GM18867 (cell line): ENCODE results near the gene ERGIC1.
"Not testable (repeated sequence)": the region's sequence is repeated elsewhere in the genome, so short reads cannot be mapped to it uniquely, and the experiment has no call there.

ENCODE experiments used
- ATAC-seq: cut with Tn5 transposase; IDR thresholded peaks from one replicate; pipeline ENCODE4 v1.9.1; 2021; ENCODE audit warnings: mild to moderate bottlenecking, moderate library complexity; ENCODE audit not compliant: unreplicated experiment

The ERGIC1 gene

DNA sequence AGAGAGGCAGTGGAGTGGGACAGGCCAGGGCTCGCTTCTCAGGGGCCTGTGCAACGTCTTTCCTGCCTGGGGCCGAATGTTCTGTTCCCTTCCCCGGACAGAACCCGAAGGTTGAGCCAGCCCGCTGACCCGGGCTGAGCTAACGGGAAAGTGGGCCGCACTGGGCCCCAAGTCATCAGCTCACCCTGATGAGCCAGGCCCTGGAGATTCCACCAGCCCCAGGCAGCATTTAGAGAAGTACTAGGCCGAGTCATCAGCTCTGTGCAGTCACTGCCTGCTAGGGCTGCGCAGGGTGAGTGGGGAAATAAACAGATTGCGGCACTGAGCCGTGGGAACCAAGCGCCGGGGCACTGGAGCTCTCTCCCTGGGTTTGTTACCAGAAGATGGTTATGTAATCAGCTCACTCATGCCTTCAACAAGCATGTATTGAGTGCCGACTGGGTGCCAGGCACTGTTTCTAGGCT is 33.9 kb upstream of the ERGIC1 start:
- ATAC-seq: no peak

DNA sequence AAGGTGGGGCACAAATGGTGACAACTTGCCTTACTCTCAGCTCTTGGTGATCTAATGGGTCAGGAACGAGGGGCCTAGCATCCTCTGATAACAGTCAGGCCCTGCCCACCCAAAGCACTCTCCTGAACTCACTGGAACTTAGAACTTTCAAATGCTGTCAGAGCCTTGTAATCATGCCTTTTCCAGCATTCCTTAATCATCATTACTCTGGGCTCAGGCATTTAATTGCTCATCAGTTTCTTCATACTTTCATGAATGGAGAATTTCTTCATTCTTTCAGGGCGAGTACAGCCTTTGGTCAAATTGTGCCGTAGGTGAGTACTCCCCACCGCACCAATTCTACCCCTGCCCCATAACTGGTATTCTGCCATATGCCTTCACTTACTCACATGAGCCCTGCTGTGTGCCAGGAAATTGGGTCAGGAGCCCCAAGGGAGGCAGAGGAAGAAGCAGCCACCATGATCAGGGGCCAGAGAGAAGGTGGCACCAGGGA is 32.8 kb upstream of the ERGIC1 start:
- ATAC-seq: no peak

DNA sequence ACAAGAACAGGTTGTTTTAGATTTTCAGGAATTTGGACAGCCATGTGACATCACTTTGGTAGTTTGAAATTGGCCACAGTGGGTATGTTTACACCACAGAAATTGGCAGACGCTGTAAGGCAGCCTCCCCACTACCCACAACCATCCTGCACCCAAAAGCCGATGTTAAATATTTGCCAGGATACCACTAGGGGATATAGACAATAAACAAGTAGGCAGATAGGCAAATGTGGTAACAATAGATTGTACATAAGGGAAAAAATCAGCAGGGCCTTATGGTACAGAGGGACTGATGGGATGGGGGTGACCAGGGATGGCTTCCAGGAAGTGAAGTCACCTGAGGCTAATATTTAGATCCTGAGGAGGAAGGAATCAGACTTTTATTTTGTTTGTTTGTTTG is 31.9 kb upstream of the ERGIC1 start:
- no peak for ATAC-seq

DNA sequence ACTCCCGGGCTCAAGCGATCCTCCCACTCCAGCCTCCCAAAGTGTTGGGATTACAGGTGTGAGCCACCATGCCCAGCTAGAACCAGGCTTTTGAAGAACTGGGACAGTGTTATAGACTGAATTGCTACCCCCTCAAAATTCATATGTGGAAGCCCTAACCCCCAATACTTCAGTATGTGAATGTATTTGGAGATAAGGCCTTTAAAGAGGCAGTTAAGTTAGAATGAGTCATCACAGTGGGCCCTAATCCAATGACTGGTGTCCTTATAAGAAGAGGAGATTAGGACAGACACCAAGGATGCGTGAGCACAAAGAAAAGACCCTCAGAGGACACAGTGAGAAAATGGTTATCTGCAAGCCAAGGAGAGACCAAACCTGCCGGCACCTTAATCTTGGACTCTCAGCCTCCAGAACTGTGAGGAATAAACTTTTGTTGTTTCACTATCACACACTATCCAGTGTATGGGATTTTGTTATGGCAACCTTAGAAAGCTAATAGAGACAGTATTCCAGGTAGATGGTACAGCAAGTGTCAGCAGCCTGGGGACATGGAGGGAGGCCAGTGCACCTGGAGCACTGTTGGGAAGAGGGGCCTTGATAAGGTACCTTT is 31.4 kb upstream of the ERGIC1 start:
- no peak for ATAC-seq

DNA sequence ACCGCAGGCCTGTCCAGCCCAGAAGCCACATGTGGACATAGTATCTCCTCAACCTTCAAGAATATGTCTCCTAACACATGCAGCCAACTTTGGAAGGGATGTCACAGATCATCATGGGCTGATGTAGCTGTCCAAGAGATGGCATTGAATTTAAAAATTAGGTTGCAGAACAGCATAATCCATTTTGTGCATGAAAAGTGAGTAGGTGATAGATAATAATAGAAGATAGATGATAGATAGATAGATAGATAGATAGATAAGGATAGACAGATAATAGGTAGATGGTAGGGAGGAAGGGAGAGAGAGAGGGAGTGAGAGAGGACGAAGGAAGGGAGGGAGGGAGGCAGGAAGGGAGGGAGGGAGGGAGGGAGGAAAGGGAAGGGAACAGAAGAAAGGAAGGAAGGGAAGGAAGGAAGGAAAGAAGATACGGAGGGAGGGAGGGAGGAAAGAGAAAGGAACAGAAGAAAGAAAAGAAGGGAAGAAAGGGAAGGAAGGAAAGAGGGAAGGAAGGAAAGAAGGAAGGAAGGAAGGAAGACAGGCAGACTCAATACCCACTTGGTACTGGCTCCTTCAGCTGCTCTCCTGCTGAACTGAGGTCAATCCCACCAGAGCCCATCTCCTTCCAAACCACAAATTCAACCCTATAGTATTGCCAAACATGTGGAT is 28.9 kb upstream of the ERGIC1 start:
- ATAC-seq: no peak

DNA sequence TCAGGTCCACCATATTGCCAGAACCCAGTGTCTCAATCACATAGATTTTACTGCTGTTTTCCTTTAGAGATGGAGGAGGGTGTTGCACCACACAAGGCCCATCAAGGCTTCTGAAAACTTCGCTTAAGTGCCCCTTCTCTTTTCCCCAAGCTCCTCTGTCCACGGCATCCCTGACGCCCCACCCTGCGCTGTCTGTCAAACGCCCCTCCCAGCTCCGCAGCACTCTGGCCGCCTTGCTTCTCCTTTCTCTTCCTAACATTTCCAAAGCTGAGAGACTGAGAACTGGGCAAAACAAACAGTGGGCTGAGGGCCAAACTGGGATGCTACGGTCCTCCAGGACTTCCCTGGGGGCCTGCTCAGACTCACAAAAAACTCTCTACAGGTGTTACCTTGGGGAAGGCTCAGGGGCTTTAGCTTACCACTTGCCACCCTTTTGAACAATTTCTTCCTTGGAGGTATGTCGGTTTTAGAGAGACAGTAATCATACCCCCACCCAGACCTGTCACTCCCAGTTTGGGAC is 28.3 kb upstream of the ERGIC1 start:
- no peak for ATAC-seq

DNA sequence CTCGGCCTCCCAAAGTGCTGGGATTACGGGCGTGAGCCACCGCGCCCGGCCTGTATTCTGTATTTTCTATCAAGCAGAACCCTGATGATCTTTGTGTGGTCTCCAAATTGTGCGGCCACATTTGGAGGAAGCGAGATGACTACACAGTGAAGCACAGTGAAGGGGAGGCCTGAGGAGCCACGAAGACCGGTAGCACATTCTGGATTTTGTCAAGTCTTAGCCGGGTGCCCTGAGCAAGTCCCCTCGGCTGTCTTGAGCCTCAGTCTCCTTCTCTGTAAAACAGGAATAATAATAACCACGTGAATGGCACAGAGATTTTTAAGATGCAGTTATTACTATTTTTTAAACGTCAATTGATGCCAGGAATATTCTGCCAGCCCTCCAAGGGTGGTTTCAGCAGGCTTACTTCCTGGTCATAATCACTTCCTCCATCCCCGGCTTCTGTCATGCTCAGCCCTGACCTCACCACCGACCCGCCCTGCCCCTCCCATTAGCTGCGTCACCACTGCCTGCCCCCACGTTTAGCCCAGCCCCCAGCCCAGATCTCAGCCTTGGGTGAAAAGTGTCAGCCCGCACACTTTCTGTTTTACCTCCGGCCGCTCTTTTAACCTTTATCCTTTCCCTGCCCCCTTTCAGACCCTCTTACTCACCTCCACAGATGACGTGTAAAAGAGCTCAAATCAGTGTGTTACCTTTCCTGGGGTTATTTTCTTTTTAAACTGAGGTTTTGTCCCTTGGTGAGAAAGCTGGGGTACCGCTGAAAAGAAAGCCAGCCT is 27.0 kb upstream of the ERGIC1 start:
- peak; percentile 96 for ATAC-seq

DNA sequence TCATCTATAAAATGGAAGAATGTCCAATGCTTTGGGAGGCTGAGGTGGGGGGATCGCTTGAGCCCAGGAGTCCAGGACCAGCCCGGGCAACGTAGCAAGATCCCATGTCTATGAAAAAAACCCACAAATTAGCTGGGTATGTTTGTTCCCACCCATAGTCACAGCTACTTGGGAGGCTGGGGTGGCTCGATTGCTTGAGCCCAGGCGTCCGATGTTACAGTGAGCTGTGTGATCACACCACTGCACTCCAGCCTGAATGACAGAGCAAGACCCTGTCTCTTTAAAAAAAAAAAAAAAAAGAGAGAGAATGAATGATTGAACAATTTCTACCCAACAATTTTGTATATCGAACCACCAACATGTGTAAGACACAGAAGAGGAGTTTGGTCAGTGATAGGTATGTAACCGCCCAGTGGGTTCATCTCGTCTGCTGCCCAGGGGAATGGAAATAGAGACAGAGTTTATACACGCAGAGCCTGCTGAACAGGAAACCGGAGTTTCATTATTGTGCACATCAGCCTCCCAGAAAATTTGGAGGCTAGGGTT is 26.2 kb upstream of the ERGIC1 start:
- ATAC-seq: no peak

DNA sequence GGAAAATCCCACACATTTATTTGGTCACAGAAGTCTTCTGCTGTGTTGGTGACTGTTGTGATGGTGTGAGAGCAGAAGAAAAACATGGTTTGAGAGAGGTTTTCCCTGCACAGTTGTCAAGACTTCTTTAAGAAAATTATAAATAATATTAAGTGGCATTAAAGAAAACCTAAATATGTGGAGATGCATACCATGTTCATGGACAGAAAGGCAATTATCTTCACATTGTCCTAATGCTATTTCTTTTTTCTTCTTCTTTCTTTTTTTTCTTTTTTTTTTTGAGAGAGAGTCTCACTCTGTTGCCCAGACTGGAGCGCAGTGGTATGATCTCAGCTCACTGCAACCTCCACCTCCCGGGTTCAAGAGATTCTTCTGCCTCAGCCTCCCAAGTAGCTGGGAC is 24.3 kb upstream of the ERGIC1 start:
- no peak for ATAC-seq

DNA sequence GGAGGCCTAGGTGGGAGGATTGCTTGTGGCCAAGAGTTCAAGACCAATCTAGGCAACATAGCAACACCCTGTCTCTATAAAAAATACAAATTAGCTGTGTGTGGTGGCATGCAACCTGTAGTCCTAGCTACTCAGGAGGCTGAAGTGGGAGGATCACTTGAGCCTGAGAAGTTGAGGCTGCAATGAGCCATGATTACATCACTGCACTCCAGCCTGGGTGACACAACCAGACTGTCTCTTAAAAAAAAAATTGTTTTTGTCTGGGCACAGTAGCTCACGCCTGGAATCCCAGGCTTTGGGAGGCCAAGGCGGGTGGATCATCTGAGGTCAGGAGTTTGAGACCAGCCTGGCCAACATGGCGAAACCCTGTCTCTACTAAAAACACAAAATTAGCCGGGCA is 23.1 kb upstream of the ERGIC1 start:
- not testable (repeated sequence) for ATAC-seq

DNA sequence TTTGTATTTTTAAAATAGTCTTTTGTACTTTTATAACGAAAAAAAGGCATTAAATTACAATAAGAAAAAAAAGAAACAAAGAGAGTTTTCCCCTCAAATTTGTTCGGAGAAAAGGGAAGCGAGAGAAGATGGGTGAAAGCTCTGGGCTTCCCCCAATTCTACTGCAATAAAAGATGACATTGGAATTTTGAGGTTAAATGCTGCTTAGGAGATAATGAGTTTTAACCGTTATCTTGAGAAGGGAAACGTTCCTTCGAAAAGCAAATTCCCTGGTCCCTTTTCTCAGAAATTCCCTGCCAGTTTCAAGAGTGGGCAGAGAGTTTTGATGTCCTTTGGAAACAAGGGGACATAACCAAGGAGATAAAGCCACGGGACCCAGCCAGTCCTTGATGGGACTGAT is 18.4 kb upstream of the ERGIC1 start:
- no peak for ATAC-seq

DNA sequence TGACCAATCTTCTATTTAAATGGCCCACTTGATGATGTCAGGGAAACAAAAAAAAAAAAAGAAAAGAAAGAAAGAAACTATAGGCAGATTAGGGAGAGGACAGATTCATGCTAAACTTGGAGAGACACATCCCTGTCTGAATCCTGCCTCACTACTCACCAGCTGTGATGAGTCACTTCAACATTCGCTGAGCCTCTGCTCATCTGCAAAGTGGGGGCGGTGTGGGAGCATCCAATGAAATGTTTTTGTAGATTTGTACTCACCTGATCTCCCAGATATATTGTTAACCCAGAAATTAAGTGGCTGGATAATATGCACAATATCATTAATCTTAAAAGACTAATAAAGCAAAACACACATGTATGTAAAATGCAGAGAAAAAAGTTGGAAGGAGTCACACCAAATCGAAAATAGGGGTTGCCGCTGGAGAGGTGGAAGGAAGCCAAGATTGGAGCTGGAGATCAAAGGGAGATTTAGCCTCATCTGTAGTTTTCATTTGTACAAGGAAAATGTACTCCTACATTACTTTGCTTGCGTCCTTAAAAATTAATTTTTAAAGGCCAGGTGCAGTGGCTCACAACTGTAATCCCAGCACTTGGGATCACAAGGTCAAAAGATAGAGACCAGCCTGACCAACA is 17.0 kb upstream of the ERGIC1 start:
- ATAC-seq: no peak

DNA sequence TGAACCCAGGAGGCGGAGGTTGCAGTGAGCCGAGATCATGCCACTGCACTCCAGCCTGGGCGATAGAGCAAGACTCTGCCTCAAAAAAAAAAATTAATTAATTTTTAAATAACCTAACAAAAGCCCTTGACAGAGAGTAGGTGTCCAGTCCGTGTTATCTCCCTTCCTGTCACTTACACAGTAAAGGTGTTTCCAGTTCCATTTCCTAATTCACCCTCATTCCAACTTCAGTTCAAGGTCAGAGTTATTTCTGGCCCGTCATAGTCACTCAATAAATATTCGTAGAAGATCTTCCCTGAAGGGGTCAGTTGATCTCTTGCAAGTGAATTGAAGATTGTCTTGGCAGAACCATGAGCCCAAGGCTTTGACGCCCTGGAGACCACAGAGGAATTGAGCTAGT is 16.4 kb upstream of the ERGIC1 start:
- no peak for ATAC-seq

DNA sequence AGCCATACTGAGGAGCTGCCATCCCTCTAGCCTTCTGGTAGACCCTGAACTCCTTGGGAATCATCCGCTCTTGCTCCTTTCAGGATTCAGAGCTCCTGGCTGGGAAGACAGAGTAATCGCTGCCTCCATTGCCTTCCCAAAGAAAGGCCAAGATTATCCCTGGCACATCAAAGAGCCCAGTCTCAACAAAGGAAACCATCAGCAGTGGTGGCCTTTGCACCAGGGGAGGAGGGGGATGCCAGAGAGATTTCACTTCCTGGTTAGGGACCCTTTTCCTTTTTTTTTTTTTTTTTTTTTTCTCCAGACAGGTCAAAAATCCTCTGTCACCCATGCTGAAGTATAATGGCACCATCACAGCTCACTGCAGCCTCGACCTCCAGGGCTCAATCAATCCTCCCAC is 16.0 kb upstream of the ERGIC1 start:
- ATAC-seq: no peak

DNA sequence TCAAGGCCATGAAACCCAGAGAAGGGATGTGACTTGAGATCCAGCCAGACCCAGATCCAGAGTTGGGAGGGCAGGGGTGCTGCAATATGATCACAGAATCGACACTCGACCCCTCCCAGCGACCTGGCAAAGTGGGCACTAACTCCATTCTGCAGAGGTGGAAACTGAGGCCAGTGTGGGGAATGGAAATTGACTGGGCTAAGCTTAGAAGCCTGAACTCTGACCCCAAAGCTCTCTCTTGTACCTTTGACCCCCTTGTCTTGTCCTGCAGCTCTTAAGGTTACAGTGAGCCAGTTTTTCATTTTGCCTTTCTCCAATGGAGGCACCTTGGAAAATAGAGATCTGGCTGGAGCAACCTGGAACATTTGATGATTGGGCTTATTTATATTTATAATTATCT is 14.5 kb upstream of the ERGIC1 start:
- ATAC-seq: no peak

DNA sequence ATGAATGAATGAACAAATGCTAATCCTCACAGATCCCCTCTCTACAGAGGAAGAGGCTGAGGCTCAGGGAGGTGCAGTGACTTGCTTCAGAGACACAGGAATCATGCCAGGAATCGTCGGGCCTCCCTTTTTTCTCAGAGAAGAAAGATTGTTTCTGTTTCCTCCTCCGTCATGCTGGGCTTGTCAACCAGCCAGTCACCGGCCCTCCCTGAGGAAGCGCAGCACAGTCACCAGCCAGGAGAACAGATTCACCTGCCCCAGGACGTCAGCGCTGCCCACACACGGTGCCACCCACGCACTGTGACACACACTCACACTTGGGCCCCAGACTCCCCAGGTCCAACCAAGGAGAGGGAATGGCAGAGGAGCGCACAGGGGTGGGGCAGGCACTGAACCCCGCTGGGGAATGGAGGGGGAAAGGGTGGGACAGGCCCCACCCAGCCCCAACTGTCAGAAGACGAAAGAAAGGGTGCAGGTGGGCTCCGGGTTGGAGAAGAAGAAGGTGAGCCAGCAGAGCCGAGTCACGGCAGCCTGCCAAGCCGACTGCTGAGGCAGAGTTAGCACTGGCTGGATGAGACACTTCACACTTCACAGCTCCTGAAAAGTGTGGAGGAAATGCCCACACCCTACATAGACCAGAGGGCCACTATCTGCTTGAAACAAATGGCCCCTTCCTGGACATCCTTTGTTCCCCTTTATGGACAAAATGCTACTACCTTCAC is 13.8 kb upstream of the ERGIC1 start:
- no peak for ATAC-seq

DNA sequence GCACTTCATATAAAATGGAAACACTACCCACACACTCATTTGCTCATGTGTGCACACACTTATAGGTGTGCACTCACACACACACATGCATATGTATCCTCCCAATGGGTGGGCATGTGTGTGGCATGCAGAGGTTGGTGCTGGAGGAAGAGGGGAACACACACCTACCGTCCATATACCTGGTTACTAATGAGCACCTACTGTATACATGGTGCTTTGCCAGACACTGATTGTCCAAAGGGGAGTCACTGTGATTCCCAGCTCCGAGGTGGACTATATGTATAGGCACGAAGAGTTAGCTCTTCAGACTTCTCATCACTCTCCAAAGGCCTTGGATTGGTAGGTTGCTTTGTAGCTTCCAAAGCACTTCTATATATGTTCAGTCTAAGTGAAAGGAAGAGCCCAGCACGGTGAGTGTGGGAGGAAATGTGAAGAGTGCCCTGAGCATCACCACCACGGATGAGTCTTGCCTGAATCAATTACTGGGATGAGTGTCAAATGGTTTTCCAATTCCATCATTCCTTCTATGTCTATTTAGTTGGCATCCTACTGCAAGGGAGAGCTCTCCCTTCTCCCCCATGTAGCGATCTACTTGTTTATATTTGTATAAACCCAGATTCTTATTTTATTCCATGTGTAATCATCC is 12.6 kb upstream of the ERGIC1 start:
- ATAC-seq: no peak

DNA sequence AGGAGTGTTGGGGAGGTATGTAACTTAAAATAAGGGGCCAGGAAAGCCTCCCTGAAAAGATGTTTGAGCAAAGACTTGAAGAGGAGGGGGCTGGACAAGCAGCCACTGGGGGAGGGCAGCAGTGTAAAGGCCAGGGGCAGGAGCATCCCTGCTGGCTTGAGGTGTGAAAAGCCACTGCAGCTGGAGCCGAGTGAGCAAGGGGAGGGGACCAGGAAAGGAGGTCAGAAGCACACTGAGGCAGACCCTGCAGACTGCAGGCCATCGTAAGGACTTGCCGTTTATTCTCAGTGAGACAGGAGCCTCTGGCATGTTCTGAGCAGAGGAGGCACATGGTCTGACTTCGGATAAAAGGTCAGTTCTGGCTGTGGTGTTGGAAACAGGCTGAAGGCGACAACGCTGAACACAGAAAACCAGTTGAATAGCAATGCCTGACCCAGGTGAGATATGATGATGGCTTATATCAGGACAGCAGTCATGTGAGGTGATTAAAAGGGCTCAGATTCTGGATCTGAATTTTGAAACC is 10.2 kb upstream of the ERGIC1 start:
- no peak for ATAC-seq

DNA sequence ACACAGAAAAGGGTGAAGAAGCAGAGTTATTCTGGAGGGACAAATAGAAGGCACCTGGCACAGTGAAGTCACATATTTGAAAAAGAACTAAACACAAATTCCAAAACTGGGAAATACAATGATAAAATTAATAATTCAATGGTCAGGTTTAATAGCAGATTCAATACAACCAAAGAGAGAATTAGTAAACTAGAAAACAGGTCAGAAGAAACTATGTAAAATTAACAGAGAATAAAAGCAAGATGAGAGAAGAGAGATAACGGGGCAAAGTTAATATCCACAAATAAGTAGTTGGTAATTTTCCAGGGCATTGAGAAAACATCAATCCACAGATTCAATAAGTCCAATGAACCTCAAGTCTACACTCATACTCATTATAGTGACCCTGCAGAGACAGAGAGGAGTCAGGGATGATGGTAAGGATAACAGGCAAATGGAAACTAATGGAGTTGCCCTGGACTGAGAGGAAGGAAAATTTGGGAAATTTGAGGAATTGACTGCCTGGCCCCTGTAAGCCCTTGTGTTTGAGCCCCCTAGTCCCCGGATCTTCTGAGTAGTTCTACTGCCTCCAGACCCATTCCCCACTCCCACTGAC is 8.3 kb upstream of the ERGIC1 start:
- ATAC-seq: no peak
